ENCODE results near the gene DIS3L2.

- TF ChIP-seq CTCF (IDR thresholded peaks at IDR 0.05; ENCODE audit: low read depth, low read length) (no peak), EZH2phosphoT487 (IDR thresholded peaks at IDR 0.05; ENCODE audit: low read depth) (no peak)
Measured at GRCh38 chr2:232318169-232318855, 356.8 kb downstream of the DIS3L2 start.

All from OCI-LY3 (cell line).